Neutrophil (primary cell): ENCODE results near the gene ZNF19.

ENCODE experiments used
- H3K27ac ChIP-seq: fragments of 200-600 bp; sonication (generic); 2 replicates; pipeline ENCODE4 v1.5.1; 2016; ENCODE audit warnings: mild to moderate bottlenecking, moderate library complexity
- H3K27me3 ChIP-seq: fragments of 200-600 bp; sonication (generic); 2 replicates; pipeline ENCODE4 v1.6.0; 2016; ENCODE audit warnings: mild to moderate bottlenecking
- H3K36me3 ChIP-seq: fragments of 200-600 bp; sonication (generic); 2 replicates; pipeline ENCODE4 v1.5.1; 2017
- H3K4me1 ChIP-seq, 2 experiments: fragments of 200-600 bp in 1 of 2; sonication (generic) in 1 of 2; 1 replicate in 1 of 2; 2 replicates in 1 of 2; pipeline versions ENCODE4 v1.5.1 to v1.6.1; 2013 to 2016; ENCODE audit warnings: low read depth in 1 of 2, low read length in 1 of 2, mild to moderate bottlenecking in 1 of 2, moderate library complexity in 1 of 2; ENCODE audit not compliant: control insufficient read depth in 1 of 2, insufficient read depth in 1 of 2
- H3K4me3 ChIP-seq, 2 experiments: fragments of 200-600 bp in 1 of 2; sonication (generic) in 1 of 2; 1 replicate in 1 of 2; 2 replicates in 1 of 2; pipeline ENCODE4 v1.5.1; 2013 to 2016; ENCODE audit warnings: low read depth in 1 of 2, low read length in 1 of 2, mild to moderate bottlenecking in 1 of 2, moderate library complexity in 1 of 2
- H3K9me3 ChIP-seq: fragments of 200-600 bp; sonication (generic); 2 replicates; pipeline ENCODE4 v1.5.1; 2016
- TF ChIP-seq, protein P1 (sequence below): fragments of 200-600 bp; sonication (generic); IDR thresholded peaks from 2 replicates; pipeline ENCODE4 v1.5.1; 2016; ENCODE audit warnings: antibody characterized with exemption

Gene ZNF19

DNA sequence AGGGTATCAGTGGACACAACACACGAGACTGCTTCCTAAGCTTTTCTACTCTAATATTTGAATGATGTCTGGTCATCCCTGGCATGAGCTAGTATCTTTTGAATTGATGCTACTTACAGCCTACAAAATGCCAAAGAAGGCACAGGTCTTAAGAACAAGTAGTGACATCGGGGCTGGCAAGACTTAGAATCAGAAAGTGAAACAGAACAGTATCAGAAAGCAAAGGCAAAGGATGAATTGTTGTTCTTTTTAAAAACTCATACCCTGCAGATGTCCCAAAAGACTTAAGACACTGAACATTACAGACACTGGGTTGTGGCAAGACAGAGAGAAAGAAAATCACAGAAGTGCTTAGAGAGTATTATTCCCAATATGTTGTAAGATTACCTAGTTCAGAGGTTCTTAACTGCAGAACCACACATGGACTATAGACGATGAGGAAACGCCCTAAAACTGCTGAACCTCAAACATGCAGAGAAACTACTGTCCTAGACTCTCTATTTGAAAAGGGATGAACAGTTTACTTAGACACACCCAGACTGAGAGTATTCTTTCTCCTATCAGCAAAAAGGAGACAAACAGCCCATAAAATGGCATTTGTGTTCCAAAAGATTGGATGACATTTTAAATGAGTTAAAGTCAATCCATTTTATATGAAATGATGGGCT is 12.5 kb downstream of the ZNF19 start:
- Histone ChIP-seq H3K27ac (no peak overlapping the region), H3K4me1 (no peaks in the 10 kb centered on the region), H3K36me3 (no peaks in the 10 kb centered on the region), H3K4me3 (no peak overlapping the region), H3K9me3 (no peaks in the 10 kb centered on the region), H3K27me3 (no peaks in the 10 kb centered on the region)
- TF ChIP-seq, protein P1, sequence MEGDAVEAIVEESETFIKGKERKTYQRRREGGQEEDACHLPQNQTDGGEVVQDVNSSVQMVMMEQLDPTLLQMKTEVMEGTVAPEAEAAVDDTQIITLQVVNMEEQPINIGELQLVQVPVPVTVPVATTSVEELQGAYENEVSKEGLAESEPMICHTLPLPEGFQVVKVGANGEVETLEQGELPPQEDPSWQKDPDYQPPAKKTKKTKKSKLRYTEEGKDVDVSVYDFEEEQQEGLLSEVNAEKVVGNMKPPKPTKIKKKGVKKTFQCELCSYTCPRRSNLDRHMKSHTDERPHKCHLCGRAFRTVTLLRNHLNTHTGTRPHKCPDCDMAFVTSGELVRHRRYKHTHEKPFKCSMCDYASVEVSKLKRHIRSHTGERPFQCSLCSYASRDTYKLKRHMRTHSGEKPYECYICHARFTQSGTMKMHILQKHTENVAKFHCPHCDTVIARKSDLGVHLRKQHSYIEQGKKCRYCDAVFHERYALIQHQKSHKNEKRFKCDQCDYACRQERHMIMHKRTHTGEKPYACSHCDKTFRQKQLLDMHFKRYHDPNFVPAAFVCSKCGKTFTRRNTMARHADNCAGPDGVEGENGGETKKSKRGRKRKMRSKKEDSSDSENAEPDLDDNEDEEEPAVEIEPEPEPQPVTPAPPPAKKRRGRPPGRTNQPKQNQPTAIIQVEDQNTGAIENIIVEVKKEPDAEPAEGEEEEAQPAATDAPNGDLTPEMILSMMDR: no peak

DNA sequence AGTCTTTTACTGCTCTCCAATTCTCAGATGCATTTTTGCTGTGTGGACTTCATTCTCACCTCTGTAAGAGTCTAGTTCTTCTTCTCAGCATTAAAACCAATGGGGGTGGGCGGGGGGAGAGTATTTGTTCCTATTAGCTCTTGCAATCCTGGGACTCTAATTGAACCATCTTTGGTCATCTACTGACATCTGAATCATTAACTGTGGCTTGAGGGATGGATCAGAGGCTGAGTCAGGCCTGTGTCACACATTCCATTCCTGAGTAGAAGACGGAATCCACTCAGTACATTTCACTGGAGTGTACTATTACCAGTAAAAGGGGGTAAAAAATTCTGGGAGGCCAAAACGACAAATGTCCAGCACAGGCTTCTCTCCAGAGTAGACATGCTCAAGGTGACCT is 14.3 kb downstream of the ZNF19 start:
- TF ChIP-seq, protein P1: no peak
- Histone ChIP-seq H3K36me3 (no peaks in the 10 kb centered on the region), H3K4me1 (no peaks in the 10 kb centered on the region), H3K27me3 (no peaks in the 10 kb centered on the region), H3K9me3 (no peaks in the 10 kb centered on the region), H3K27ac (no peak overlapping the region), H3K4me3 (no peak overlapping the region)

DNA sequence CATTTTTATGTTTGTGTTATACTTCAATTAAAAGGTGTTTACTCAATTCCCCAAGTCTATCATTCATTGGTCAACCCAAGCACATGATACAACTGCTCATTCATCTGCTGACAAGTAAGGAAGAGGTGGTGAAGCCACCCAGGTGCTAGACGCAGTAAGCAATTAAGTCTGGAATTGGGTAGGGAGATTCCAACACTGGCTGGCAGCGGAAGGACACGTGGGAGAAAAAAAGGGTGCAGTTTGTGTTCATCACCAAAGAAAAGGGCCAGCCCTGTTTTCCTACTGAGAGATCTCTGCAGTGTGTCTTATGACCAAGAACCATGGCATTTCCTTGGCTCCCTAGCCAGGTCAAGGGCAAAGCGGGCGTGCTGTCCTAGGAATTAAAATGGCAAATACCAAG is 15.2 kb downstream of the ZNF19 start:
- TF ChIP-seq, protein P1: no peak
- no peaks in the 10 kb centered on the region for H3K4me1 ChIP-seq
- no peaks in the 10 kb centered on the region for H3K36me3 ChIP-seq
- H3K4me3 ChIP-seq: no peak overlapping the region
- H3K27me3 ChIP-seq: no peaks in the 10 kb centered on the region
- no peak overlapping the region for H3K27ac ChIP-seq
- no peaks in the 10 kb centered on the region for H3K9me3 ChIP-seq

DNA sequence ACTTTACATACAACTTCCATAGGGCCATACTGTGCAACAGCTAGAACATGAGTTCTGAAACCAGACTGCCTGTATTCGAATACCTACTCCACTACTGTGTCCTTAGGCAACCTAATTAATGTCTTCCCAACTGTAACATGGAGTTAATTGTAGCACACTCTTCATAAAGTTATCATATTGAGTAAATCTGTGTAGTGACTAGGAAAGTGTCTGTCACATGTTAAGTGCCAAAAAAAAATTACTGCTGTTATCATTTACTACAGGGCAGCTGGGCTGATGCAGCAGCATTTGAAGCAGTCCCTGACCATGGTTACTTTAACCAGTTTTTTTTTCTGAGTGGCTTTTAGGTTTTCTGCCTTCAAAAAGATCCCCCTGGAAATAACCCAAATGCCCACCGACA is 16.2 kb downstream of the ZNF19 start:
- H3K36me3 ChIP-seq: no peaks in the 10 kb centered on the region
- no peak overlapping the region for H3K4me3 ChIP-seq
- H3K27me3 ChIP-seq: no peaks in the 10 kb centered on the region
- no peaks in the 10 kb centered on the region for H3K9me3 ChIP-seq
- no peaks in the 10 kb centered on the region for H3K4me1 ChIP-seq
- TF ChIP-seq, protein P1: no peak
- no peak overlapping the region for H3K27ac ChIP-seq

DNA sequence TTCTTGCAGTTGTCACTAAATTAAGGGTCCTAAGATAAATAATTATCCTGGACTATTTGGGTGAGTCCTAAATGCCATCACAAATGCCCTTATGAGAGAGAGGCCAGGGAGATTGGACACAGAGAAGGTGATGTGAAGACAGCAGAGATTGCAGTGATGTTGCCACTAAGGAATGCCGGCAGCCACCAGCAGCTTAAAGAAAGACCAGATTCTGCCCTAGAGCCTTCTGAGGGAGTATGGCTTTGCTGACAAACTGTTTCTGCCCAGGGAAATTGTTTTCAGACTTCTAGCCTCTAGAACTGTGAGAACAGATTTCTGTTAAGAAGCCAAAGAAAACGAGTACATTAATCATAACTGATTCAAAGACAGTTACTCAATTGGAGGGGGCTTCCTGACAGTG is 17.1 kb downstream of the ZNF19 start:
- no peak overlapping the region for H3K4me3 ChIP-seq
- H3K9me3 ChIP-seq: no peaks in the 10 kb centered on the region
- TF ChIP-seq, protein P1: no peak
- no peaks in the 10 kb centered on the region for H3K27me3 ChIP-seq
- no peak overlapping the region for H3K27ac ChIP-seq
- H3K36me3 ChIP-seq: no peaks in the 10 kb centered on the region
- no peaks in the 10 kb centered on the region for H3K4me1 ChIP-seq
